ENCODE data around the gene MIDN. TPM values are rescaled to one million over a fixed set of nuclear protein-coding genes. Genes with fewer than 3 reads are reported as not detected.

MIDN gene
- total and polyA plus RNA-seq, 2 donors (not counting 1 experiment from before 2014, with no cell fraction given), result 12.0 to 18.8 TPM

DNA sequence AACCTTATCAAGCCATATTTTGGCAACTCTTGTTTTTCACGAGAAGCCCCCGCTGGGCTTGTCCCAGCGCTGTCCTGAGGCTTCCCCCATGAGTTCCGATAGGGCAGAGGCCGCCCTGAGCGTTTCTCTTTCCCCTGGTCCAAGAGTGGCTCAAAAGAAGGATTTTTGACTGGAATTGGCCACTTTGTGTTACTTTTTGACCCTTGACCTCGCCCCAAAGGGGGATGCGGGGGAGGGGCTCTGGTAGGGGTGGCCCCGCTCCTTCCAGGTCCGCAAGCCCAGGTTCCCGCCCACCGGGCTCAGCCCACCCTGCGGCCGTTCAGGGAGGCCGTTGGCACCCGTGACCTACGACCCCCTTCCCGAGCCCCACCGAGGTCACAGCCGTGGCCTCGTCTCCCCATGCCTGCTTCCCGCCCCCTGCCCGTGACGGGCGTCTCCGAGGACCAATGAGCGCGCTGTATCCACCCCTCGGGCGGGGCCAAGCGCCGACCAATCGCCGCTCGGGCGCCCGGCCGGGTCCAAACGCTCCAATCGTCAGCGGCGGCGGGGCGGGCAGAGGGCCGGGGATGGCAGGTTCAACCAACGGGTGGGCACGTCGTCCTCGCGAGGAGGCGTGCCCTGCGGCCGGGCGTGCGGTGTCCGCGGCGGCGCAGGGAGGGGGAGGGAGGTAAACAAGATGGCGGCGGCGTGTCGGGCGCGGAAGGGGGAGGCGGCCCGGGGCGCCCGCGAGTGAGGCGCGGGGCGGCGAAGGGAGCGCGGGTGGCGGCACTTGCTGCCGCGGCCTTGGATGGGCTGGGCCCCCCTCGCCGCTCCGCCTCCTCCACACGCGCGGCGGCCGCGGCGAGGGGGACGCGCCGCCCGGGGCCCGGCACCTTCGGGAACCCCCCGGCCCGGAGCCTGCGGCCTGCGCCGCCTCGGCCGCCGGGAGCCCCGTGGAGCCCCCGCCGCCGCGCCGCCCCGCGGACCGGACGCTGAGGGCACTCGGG is 43.0 kb upstream of the MIDN start, which contains the start of gene STK11:
Gene STK11 (plus strand): TSS at position 665 of the 986 bp plus-strand sequence. CDS start 1,136 bp downstream, outside the sequence.
- TF ChIP-seq, protein P1, sequence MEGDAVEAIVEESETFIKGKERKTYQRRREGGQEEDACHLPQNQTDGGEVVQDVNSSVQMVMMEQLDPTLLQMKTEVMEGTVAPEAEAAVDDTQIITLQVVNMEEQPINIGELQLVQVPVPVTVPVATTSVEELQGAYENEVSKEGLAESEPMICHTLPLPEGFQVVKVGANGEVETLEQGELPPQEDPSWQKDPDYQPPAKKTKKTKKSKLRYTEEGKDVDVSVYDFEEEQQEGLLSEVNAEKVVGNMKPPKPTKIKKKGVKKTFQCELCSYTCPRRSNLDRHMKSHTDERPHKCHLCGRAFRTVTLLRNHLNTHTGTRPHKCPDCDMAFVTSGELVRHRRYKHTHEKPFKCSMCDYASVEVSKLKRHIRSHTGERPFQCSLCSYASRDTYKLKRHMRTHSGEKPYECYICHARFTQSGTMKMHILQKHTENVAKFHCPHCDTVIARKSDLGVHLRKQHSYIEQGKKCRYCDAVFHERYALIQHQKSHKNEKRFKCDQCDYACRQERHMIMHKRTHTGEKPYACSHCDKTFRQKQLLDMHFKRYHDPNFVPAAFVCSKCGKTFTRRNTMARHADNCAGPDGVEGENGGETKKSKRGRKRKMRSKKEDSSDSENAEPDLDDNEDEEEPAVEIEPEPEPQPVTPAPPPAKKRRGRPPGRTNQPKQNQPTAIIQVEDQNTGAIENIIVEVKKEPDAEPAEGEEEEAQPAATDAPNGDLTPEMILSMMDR (conservative IDR thresholded peaks at IDR 0.05 in 1 of 2, IDR thresholded peaks at IDR 0.05 in 1 of 2; ENCODE audit: low read depth in 1 of 2, low read length in 2 of 2), result no peak
- no peak for TF ChIP-seq EZH2 (IDR thresholded peaks at IDR 0.05; ENCODE audit: low read length, missing control alignments)
- peaks cover 14% of the 10 kb centered on the region for H3K4me1 ChIP-seq (ENCODE audit: control insufficient read depth, extremely low read depth, insufficient read depth, low read length)
- no peaks in the 10 kb centered on the region for H3K27me3 ChIP-seq (ENCODE audit: control insufficient read depth, insufficient read depth, low read length)
- peak within 1 kb of the TSS; percentile 82 for H3K9ac ChIP-seq (ENCODE audit: insufficient read depth, low read length)
- H2AFZ ChIP-seq (ENCODE audit: low read length), result no peak within 1 kb of the TSS
- H3K36me3 ChIP-seq (ENCODE audit: control insufficient read depth, insufficient read depth, low read length), result peaks cover 5% of the 10 kb centered on the region
- no peaks in the 10 kb centered on the region for H3K9me3 ChIP-seq (ENCODE audit: control insufficient read depth, insufficient read depth, low read depth, low read length)
- H3K4me2 ChIP-seq (ENCODE audit: extremely low read depth, insufficient read depth, low read length), result peak within 1 kb of the TSS; percentile 99
- peak within 1 kb of the TSS; percentile 78 for H3K27ac ChIP-seq (ENCODE audit: insufficient read depth, low read length)
- peak within 1 kb of the TSS; percentile 76 to 89 (median 83) for H3K4me3 ChIP-seq (replicated peaks in 1 of 4; ENCODE audit: control extremely low read depth in 1 of 4, insufficient read depth in 1 of 4, low read depth in 3 of 4, low read length in 4 of 4)
- peaks cover 37% of the 10 kb centered on the region for H3K79me2 ChIP-seq (ENCODE audit: control insufficient read depth, insufficient read depth, low read length)
- peak; percentile 96 for DNase-seq (ENCODE audit: low read depth in 2 of 2)
- no peaks in the 10 kb centered on the region for H4K20me1 ChIP-seq (ENCODE audit: control insufficient read depth, extremely low read depth, insufficient read depth, low read length)

DNA sequence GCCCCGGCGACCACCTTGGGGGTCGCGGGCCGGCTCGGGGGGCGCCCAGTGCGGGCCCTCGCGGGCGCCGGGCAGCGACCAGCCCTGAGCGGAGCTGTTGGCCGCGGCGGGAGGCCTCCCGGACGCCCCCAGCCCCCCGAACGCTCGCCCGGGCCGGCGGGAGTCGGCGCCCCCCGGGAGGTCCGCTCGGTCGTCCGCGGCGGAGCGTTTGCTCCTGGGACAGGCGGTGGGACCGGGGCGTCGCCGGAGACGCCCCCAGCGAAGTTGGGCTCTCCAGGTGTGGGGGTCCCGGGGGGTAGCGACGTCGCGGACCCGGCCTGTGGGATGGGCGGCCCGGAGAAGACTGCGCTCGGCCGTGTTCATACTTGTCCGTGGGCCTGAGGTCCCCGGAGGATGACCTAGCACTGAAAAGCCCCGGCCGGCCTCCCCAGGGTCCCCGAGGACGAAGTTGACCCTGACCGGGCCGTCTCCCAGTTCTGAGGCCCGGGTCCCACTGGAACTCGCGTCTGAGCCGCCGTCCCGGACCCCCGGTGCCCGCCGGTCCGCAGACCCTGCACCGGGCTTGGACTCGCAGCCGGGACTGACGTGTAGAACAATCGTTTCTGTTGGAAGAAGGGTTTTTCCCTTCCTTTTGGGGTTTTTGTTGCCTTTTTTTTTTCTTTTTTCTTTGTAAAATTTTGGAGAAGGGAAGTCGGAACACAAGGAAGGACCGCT is 42.1 kb upstream of the MIDN start:
- Histone ChIP-seq H3K27ac (ENCODE audit: insufficient read depth, low read length) (peak overlapping the region; percentile 78), H3K4me1 (ENCODE audit: control insufficient read depth, extremely low read depth, insufficient read depth, low read length) (peaks cover 14% of the 10 kb centered on the region), H3K4me3 (replicated peaks in 1 of 4; ENCODE audit: control extremely low read depth in 1 of 4, insufficient read depth in 1 of 4, low read depth in 3 of 4, low read length in 4 of 4) (peak overlapping the region; percentile 76 to 89 (median 83)), H3K9ac (ENCODE audit: insufficient read depth, low read length) (peak overlapping the region; percentile 82), H4K20me1 (ENCODE audit: control insufficient read depth, extremely low read depth, insufficient read depth, low read length) (no peaks in the 10 kb centered on the region), H3K4me2 (ENCODE audit: extremely low read depth, insufficient read depth, low read length) (peak overlapping the region; percentile 99), H3K27me3 (ENCODE audit: control insufficient read depth, insufficient read depth, low read length) (no peaks in the 10 kb centered on the region), H2AFZ (ENCODE audit: low read length) (no peak overlapping the region), H3K79me2 (ENCODE audit: control insufficient read depth, insufficient read depth, low read length) (peaks cover 46% of the 10 kb centered on the region), H3K36me3 (ENCODE audit: control insufficient read depth, insufficient read depth, low read length) (peaks cover 5% of the 10 kb centered on the region), H3K9me3 (ENCODE audit: control insufficient read depth, insufficient read depth, low read depth, low read length) (no peaks in the 10 kb centered on the region)
- no peak for DNase-seq (ENCODE audit: low read depth in 2 of 2)
- no peak for TF ChIP-seq EZH2 (IDR thresholded peaks at IDR 0.05; ENCODE audit: low read length, missing control alignments)
- TF ChIP-seq, protein P1 (conservative IDR thresholded peaks at IDR 0.05 in 1 of 2, IDR thresholded peaks at IDR 0.05 in 1 of 2; ENCODE audit: low read depth in 1 of 2, low read length in 2 of 2), result no peak
